Activated CD4-positive, CD25-positive, alpha-beta regulatory T cell treated with anti-CD3 and anti-CD28 coated beads, Interleukin-2, amount 50 U/mL, for 16 hours (primary cell): ENCODE measurements around the gene F2RL1.
"Not testable (repeated sequence)": the region's sequence is repeated elsewhere in the genome, so short reads cannot be mapped to it uniquely, and the experiment has no call there.

Experiments used
- DNase-seq: peaks from one replicate; pipeline ENCODE4 v3.0.0-alpha.2; 2020; ENCODE audit warnings: low read depth, low spot score

F2RL1 gene

GRCh38 chr5:76849419-76850291 lies 30.8 kb downstream of the F2RL1 start, which contains the start of gene S100Z:
Gene S100Z, plus strand, starts transcription at chr5:76850014. Its CDS starts 25,346 bp downstream, at chr5:76875360.
- DNase-seq: no peak

- DNase-seq: no peak
These were observed 31.8 kb downstream of the F2RL1 start for GRCh38 chr5:76850543-76851145.

GRCh38 chr5:76851728-76852369 lies 33.0 kb downstream of the F2RL1 start:
- DNase-seq: no peak

GRCh38 chr5:76852772-76853171 lies 33.9 kb downstream of the F2RL1 start:
- DNase-seq: no peak

- DNase-seq: not testable (repeated sequence)
These were observed 34.9 kb downstream of the F2RL1 start for GRCh38 chr5:76853741-76854140.

- no peak for DNase-seq
These were observed 35.8 kb downstream of the F2RL1 start for GRCh38 chr5:76854644-76855043.

GRCh38 chr5:76855501-76855900 lies 36.7 kb downstream of the F2RL1 start:
- not testable (repeated sequence) for DNase-seq

GRCh38 chr5:76855961-76856360 lies 37.1 kb downstream of the F2RL1 start:
- no peak for DNase-seq

- DNase-seq: not testable (repeated sequence)
These were observed 38.0 kb downstream of the F2RL1 start for GRCh38 chr5:76856800-76857199.

GRCh38 chr5:76859591-76860247 lies 40.9 kb downstream of the F2RL1 start:
- no peak for DNase-seq

- no peak for DNase-seq
These were observed 42.8 kb downstream of the F2RL1 start for GRCh38 chr5:76861612-76862011.

- no peak for DNase-seq
These were observed 44.2 kb downstream of the F2RL1 start for GRCh38 chr5:76863001-76863400.

GRCh38 chr5:76866503-76866902 lies 47.7 kb downstream of the F2RL1 start:
- DNase-seq: no peak

GRCh38 chr5:76867038-76867437 lies 48.2 kb downstream of the F2RL1 start:
- no peak for DNase-seq

- DNase-seq: peak; percentile 20
These were observed 49.2 kb downstream of the F2RL1 start for GRCh38 chr5:76867827-76868693.

GRCh38 chr5:76870046-76870445 lies 51.2 kb downstream of the F2RL1 start:
- DNase-seq: no peak

GRCh38 chr5:76874088-76874581 lies 55.3 kb downstream of the F2RL1 start:
- DNase-seq: no peak
